ENCODE results near the gene UBE2F. TPM values are rescaled to one million over a fixed set of nuclear protein-coding genes. Genes with fewer than 3 reads are reported as not detected.

The UBE2F gene
- total RNA-seq, 2 donors from 2014 or later = 45.2 to 73.2 TPM

- no peaks in the 10 kb centered on the region for H3K4me1 ChIP-seq (replicated peaks)
- WGBS = 72% methylated on average over 2 of the region's 2 CpGs
- H3K36me3 ChIP-seq = no peaks in the 10 kb centered on the region
- TF ChIP-seq CTCF (IDR thresholded peaks at IDR 0.05) = no peak
- TF ChIP-seq POLR2AphosphoS5 (IDR thresholded peaks at IDR 0.05) = peak; percentile 70
- peak overlapping the region in 1 of 2 donors; percentile 65 for H3K27ac ChIP-seq
- no peak for DNase-seq (ENCODE audit: low spot score)
- H3K4me3 ChIP-seq = no peak overlapping the region
- no peaks in the 10 kb centered on the region for H3K9me3 ChIP-seq
- intact Hi-C loops (cut with DNase I) = no loop called here
- H3K27me3 ChIP-seq (replicated peaks; ENCODE audit: insufficient read depth) = no peaks in the 10 kb centered on the region
Observed at GRCh38 chr2:238079874-238080327, 113.1 kb downstream of the UBE2F start.

GRCh38 chr2:238080518-238080917, 113.7 kb downstream of the UBE2F start:
- 98% methylated on average over 15 of the region's 15 CpGs for WGBS
- no peaks in the 10 kb centered on the region for H3K9me3 ChIP-seq
- H3K4me3 ChIP-seq = no peak overlapping the region
- H3K36me3 ChIP-seq = no peaks in the 10 kb centered on the region
- H3K27me3 ChIP-seq (replicated peaks; ENCODE audit: insufficient read depth) = no peaks in the 10 kb centered on the region
- TF ChIP-seq POLR2A (IDR thresholded peaks at IDR 0.05) (no peak), POLR2AphosphoS5 (IDR thresholded peaks at IDR 0.05) (no peak), CTCF (IDR thresholded peaks at IDR 0.05) (no peak)
- intact Hi-C loops (cut with DNase I) = no loop called here
- H3K4me1 ChIP-seq (replicated peaks) = no peaks in the 10 kb centered on the region
- DNase-seq (ENCODE audit: low spot score) = no peak
- peak overlapping the region in 1 of 2 donors; percentile 29 for H3K27ac ChIP-seq

- H3K4me3 ChIP-seq = no peak overlapping the region
- 93% methylated on average over 13 of the region's 13 CpGs for WGBS
- intact Hi-C loops (cut with DNase I) = no loop called here
- H3K27me3 ChIP-seq (replicated peaks; ENCODE audit: insufficient read depth) = no peaks in the 10 kb centered on the region
- DNase-seq (ENCODE audit: low spot score) = no peak
- no peak for TF ChIP-seq POLR2AphosphoS5 (IDR thresholded peaks at IDR 0.05)
- no peak for TF ChIP-seq CTCF (IDR thresholded peaks at IDR 0.05)
- no peak for TF ChIP-seq POLR2A (IDR thresholded peaks at IDR 0.05)
- no peaks in the 10 kb centered on the region for H3K9me3 ChIP-seq
- no peaks in the 10 kb centered on the region for H3K4me1 ChIP-seq (replicated peaks)
- H3K27ac ChIP-seq = no peak overlapping the region
- no peaks in the 10 kb centered on the region for H3K36me3 ChIP-seq
Observed at GRCh38 chr2:238081150-238081549, 114.3 kb downstream of the UBE2F start.

- H3K36me3 ChIP-seq = no peaks in the 10 kb centered on the region
- no peak for DNase-seq (ENCODE audit: low spot score)
- H3K27me3 ChIP-seq (replicated peaks; ENCODE audit: insufficient read depth) = no peaks in the 10 kb centered on the region
- WGBS = 95% methylated on average over 16 of the region's 16 CpGs
- H3K9me3 ChIP-seq = no peaks in the 10 kb centered on the region
- TF ChIP-seq CTCF (IDR thresholded peaks at IDR 0.05) (no peak), POLR2AphosphoS5 (IDR thresholded peaks at IDR 0.05) (no peak), POLR2A (IDR thresholded peaks at IDR 0.05) (no peak)
- no peak overlapping the region for H3K27ac ChIP-seq
- no peak overlapping the region for H3K4me3 ChIP-seq
- no peaks in the 10 kb centered on the region for H3K4me1 ChIP-seq (replicated peaks)
- intact Hi-C loops (cut with DNase I) = no loop called here
Observed at GRCh38 chr2:238081561-238081960, 114.7 kb downstream of the UBE2F start.

- intact Hi-C loops (cut with DNase I) = no loop called here
- no peak for DNase-seq (ENCODE audit: low spot score)
- no peak overlapping the region for H3K4me3 ChIP-seq
- no peak overlapping the region for H3K27ac ChIP-seq
- H3K36me3 ChIP-seq = no peaks in the 10 kb centered on the region
- WGBS = 93% methylated on average over 16 of the region's 17 CpGs
- no peaks in the 10 kb centered on the region for H3K4me1 ChIP-seq (replicated peaks)
- TF ChIP-seq POLR2AphosphoS5 (IDR thresholded peaks at IDR 0.05) (no peak), POLR2A (IDR thresholded peaks at IDR 0.05) (no peak), CTCF (IDR thresholded peaks at IDR 0.05) (no peak)
- H3K27me3 ChIP-seq (replicated peaks; ENCODE audit: insufficient read depth) = no peaks in the 10 kb centered on the region
- H3K9me3 ChIP-seq = no peaks in the 10 kb centered on the region
Observed at GRCh38 chr2:238082151-238082550, 115.3 kb downstream of the UBE2F start.
